ENCODE results near the gene PCYT1A. TPM values are rescaled to one million over a fixed set of nuclear protein-coding genes. Genes with fewer than 3 reads are reported as not detected.

The PCYT1A gene
- total RNA-seq, result 54.7 and 57.0 TPM in 2 replicates

DNA sequence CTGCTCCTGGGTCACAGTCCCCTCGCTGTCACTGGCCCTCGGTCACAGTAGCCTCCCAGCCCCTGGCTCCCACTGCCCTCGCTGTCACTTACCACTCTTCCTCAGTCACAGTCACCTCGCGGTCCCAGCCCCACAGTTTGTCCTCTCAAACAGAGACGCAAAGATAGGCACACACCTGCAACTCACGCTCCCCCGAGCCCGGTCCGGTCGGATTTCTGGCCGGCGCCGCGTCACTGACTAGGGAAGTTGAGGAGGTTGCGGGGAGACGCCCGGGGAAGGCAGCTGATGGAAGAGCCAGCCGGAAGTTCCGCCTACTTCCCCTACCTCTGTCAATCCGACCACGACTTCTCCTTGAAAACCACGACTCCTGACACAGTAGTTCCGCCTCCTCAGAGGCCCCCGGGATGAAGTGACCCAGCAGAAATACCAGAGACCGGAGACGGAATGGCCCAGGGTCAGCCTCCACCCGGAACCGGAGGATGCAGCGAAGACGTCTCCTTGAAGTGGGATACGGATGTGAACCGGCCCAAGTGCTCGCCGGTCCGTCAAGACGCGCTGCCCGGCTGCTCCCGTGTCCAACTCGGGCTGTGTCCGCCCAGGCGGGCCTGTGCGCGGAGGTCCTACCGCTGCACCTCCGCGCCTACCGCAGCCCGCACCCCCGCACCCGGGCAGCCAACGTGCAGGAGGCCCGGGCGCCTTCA is at the start of gene PCYT1A:
Gene PCYT1A, minus strand, starts transcription at position 287 of the 701 bp plus-strand sequence. CDS start 17,195 bp downstream, outside the sequence.
- H3K27ac Mint-ChIP-seq, result peak within 1 kb of the TSS; percentile 95
- DNase-seq (ENCODE audit: low spot score), result peak; percentile 72
- intact Hi-C loops (cut with micrococcal nuclease), result loop anchor here (1.0 kb wide), 8 partner anchors 8 to 281 kb away; partner anchors contain the start of genes DYNLT2B, FBXO45, RNF168 and UBXN7
- H3K4me3 Mint-ChIP-seq, result peak within 1 kb of the TSS; percentile 99
- H3K4me1 Mint-ChIP-seq (ENCODE audit: low read depth), result peaks cover 44% of the 10 kb centered on the region
- peaks cover 17% of the 10 kb centered on the region for H3K36me3 Mint-ChIP-seq (ENCODE audit: low read depth)
- no peaks in the 10 kb centered on the region for H3K27me3 Mint-ChIP-seq (ENCODE audit: insufficient read depth)
- no peaks in the 10 kb centered on the region for H3K9me3 Mint-ChIP-seq

DNA sequence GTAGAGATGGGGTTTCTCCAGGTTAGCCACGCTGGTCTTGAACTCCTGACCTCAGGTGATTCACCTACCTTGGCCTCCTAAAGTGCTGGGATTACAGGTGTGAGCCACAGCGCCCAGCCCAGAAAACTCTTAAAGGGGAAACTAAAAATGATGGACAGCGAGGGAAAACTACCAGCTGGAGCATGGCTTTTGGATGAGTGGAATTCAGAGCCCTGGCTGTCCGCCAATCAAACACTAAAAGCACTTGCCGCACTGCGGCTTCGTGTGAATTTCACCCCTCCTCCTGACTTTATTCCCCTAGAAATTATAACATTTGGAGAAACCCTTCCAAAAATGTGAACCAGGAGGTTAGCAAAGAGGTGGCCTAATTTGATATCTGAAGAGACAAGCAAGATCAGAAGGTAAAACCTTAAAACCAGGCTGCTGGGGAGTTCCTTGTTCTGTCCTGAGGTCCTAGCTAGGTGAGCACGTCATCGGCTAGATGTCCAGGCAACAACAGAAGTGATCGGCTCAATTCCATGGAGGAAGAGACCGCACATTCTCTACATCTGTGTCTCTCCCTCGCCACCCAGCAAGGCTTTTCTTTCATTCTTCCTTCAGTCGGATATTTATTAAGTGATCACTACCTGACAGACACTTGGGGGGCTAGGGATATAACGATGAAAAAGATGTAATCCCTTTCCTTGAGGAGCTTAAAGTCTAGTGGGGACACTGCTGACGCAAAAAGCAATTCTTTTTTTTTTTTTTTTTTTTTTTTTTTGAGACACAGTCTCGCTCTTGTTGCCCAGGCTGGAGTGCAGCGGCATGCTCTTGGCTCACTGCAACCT is 49.0 kb upstream of the PCYT1A start:
- Mint-ChIP-seq H3K4me3 (no peak overlapping the region), H3K27me3 (ENCODE audit: insufficient read depth) (peaks cover 4% of the 10 kb centered on the region), H3K27ac (no peak overlapping the region), H3K4me1 (ENCODE audit: low read depth) (no peaks in the 10 kb centered on the region), H3K9me3 (no peaks in the 10 kb centered on the region), H3K36me3 (ENCODE audit: low read depth) (no peaks in the 10 kb centered on the region)
- intact Hi-C loops (cut with micrococcal nuclease), result no loop called here
- no peak for DNase-seq (ENCODE audit: low spot score)

DNA sequence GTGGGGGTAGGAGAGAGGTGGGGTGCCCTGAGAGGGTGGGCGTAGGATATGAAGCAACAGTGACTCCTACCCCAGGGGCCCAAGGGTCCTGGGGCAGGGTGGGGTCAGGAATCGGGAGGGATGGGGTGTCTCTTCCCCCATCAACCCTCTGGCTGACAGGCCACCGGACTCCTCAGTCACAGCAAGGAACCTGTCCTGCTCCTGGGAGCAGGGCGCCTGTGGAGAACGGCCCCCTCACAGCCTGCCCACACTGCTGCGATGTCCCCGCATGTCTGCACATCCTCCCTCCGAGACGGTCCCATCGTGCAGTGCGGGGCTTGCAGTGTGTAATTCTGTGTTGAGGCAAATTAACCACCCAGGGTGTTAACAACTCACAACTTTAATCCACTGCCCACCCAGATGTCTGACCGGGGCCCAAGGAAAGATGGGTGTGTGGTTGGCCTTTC is 48.0 kb upstream of the PCYT1A start:
- no peaks in the 10 kb centered on the region for H3K9me3 Mint-ChIP-seq
- H3K27ac Mint-ChIP-seq, result no peak overlapping the region
- no peaks in the 10 kb centered on the region for H3K36me3 Mint-ChIP-seq (ENCODE audit: low read depth)
- no peak overlapping the region for H3K4me3 Mint-ChIP-seq
- no peaks in the 10 kb centered on the region for H3K4me1 Mint-ChIP-seq (ENCODE audit: low read depth)
- intact Hi-C loops (cut with micrococcal nuclease), result no loop called here
- peaks cover 4% of the 10 kb centered on the region for H3K27me3 Mint-ChIP-seq (ENCODE audit: insufficient read depth)
- no peak for DNase-seq (ENCODE audit: low spot score)

DNA sequence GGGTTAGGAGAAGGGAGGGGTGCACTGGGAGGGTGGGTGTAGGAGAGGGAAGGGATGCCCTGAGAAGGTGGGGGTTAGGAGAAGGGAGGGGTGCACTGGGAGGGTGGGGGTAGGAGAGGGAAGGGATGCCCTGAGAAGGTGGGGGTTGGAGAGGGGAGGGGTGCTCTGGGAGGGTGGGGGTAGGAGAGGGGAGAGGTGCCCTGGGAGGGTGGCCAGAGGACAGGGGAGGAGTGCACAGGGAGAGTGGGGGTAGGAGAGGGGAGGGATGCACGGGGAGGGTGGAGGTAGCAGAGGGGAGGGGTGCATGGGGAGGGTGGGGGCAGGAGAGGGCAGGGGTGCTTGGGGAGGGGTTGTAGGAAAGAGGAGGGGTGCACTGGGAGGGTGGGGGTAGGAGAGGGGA is 47.5 kb upstream of the PCYT1A start:
- Mint-ChIP-seq H3K9me3 (no peaks in the 10 kb centered on the region), H3K27me3 (ENCODE audit: insufficient read depth) (peaks cover 10% of the 10 kb centered on the region), H3K27ac (no peak overlapping the region), H3K4me3 (no peak overlapping the region), H3K4me1 (ENCODE audit: low read depth) (no peaks in the 10 kb centered on the region), H3K36me3 (ENCODE audit: low read depth) (no peaks in the 10 kb centered on the region)
- DNase-seq (ENCODE audit: low spot score), result no peak
- intact Hi-C loops (cut with micrococcal nuclease), result no loop called here

DNA sequence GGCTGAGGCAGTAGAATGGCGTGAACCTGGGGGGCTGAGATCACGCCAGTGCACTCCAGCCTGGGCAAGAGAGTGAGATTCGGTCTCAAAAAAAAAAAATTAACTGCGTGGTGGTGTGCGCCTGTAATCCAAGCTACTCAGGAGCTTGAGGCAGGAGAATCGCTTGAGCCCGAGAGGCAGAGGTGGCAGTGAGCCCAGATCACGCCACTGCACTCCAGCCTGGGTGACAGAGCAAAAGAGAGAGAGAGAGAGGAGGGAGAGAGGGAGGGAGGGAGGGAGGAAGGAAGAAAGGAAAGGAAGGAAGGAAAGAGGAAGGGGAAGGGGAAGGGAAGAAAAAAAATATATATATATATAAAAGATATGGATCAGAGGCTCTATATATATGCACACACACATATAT is 44.6 kb upstream of the PCYT1A start:
- Mint-ChIP-seq H3K9me3 (no peaks in the 10 kb centered on the region), H3K27me3 (ENCODE audit: insufficient read depth) (peaks cover 23% of the 10 kb centered on the region), H3K4me3 (no peak overlapping the region), H3K4me1 (ENCODE audit: low read depth) (no peaks in the 10 kb centered on the region), H3K27ac (no peak overlapping the region), H3K36me3 (ENCODE audit: low read depth) (no peaks in the 10 kb centered on the region)
- DNase-seq (ENCODE audit: low spot score), result no peak
- intact Hi-C loops (cut with micrococcal nuclease), result no loop called here

DNA sequence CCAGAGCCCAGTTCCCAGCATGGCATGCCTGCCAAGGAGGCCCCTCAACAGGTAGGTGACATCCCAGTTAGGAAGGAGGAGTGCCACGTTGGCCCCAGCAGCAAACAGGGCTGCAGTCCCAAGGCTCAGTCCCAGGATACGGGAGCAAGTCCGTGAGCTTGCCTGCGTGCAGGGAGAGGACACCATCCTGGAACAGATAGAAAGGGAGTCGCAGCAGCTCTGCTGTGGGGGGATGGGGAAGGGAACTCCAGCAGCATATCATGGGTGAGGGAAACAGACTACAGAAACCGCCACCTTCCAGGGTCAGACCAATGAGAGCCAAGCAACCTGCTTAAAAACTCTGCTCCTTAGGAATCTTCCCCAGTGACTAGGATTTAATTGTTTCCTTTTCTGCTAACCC is 39.9 kb upstream of the PCYT1A start:
- Mint-ChIP-seq H3K36me3 (ENCODE audit: low read depth) (no peaks in the 10 kb centered on the region), H3K4me3 (no peak overlapping the region), H3K27ac (no peak overlapping the region), H3K27me3 (ENCODE audit: insufficient read depth) (peaks cover 28% of the 10 kb centered on the region), H3K4me1 (ENCODE audit: low read depth) (no peaks in the 10 kb centered on the region), H3K9me3 (no peaks in the 10 kb centered on the region)
- intact Hi-C loops (cut with micrococcal nuclease), result no loop called here
- DNase-seq (ENCODE audit: low spot score), result no peak

DNA sequence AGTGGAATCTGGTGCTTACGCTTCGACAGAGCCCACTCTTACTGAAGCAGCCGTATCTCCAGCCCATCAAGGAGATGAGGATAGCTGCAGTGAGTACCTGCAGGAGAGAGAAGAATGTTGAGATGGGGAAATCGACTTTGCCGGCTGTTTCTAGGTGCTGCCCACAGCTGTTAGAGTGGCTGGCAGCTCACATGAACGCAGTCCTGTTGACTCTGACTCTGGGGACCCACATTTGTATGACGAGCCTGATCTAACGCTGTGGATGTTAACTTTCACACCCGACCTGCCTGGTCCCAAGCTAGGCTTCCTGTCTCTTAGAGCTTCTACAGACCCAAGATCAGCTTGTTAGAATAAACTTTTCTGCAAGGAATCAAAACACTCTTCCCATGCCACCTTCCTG is 39.4 kb upstream of the PCYT1A start:
- no peaks in the 10 kb centered on the region for H3K4me1 Mint-ChIP-seq (ENCODE audit: low read depth)
- intact Hi-C loops (cut with micrococcal nuclease), result no loop called here
- no peak overlapping the region for H3K4me3 Mint-ChIP-seq
- peaks cover 26% of the 10 kb centered on the region for H3K27me3 Mint-ChIP-seq (ENCODE audit: insufficient read depth)
- no peak for DNase-seq (ENCODE audit: low spot score)
- H3K27ac Mint-ChIP-seq, result no peak overlapping the region
- no peaks in the 10 kb centered on the region for H3K36me3 Mint-ChIP-seq (ENCODE audit: low read depth)
- H3K9me3 Mint-ChIP-seq, result no peaks in the 10 kb centered on the region

DNA sequence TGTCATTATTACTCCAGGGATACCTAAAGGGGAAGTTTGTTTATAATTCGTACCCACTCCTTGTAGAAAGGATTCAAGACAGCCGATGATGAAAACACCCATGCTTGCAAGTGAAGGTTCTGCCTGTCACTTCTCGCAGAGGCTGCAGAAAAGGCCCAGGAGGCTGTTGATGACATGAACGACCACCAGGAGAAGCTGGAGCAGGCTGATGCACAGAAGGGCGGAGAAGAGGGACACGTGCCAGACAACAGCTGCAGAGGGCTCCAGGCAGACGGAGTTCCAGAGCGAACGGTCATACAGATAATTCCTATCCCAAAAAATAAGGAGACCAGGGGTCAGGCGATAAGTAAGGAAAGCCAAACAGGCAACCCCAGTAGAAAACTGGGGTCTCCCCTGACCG is 36.2 kb upstream of the PCYT1A start:
- H3K36me3 Mint-ChIP-seq (ENCODE audit: low read depth), result no peaks in the 10 kb centered on the region
- DNase-seq (ENCODE audit: low spot score), result no peak
- peaks cover 14% of the 10 kb centered on the region for H3K27me3 Mint-ChIP-seq (ENCODE audit: insufficient read depth)
- no peak overlapping the region for H3K27ac Mint-ChIP-seq
- H3K4me3 Mint-ChIP-seq, result no peak overlapping the region
- no peaks in the 10 kb centered on the region for H3K4me1 Mint-ChIP-seq (ENCODE audit: low read depth)
- H3K9me3 Mint-ChIP-seq, result no peaks in the 10 kb centered on the region
- intact Hi-C loops (cut with micrococcal nuclease), result no loop called here

DNA sequence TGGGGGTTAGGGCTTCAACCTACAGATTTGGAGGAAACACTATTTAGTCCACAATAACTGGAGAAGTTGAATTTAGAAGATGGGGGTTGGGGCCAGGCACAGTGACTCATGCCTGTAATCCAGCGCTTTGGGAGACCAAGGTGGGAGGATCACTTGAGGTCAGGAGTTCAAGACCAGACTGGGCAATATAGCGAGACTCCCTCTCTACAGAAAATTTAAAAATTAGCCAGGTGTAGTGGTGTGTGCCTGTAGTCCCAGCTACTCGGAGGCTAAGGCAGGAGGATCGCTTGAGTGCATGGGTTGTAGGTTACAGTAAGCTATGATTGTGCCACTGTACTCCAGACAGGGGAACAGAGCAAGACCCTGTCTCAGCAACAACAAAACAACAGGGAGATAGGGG is 35.5 kb upstream of the PCYT1A start:
- intact Hi-C loops (cut with micrococcal nuclease), result no loop called here
- Mint-ChIP-seq H3K9me3 (no peaks in the 10 kb centered on the region), H3K4me1 (ENCODE audit: low read depth) (no peaks in the 10 kb centered on the region), H3K27me3 (ENCODE audit: insufficient read depth) (peaks cover 14% of the 10 kb centered on the region), H3K36me3 (ENCODE audit: low read depth) (no peaks in the 10 kb centered on the region), H3K27ac (no peak overlapping the region), H3K4me3 (no peak overlapping the region)
- DNase-seq (ENCODE audit: low spot score), result no peak

DNA sequence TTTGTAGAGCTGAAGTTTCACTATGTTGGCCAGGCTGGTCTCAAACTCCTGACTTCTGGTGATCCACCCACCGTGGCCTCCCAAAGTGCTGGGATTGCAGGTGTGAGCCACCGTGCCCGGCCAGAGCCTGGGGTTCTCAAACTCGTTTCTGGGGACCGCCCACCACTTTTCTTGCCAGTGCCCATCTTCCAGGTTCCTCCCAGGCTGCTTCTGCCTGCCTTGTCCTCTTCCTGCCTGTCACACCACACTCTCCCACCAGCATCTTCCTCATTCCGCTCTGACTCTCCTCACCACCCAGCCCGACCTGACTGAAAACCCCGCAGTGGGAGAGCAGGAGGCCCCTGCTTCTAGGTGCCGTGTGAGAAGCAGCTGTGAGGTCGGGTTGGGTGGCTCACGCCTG is 33.6 kb upstream of the PCYT1A start:
- H3K4me3 Mint-ChIP-seq, result peak overlapping the region; percentile 53
- H3K27ac Mint-ChIP-seq, result no peak overlapping the region
- peaks cover 3% of the 10 kb centered on the region for H3K27me3 Mint-ChIP-seq (ENCODE audit: insufficient read depth)
- H3K4me1 Mint-ChIP-seq (ENCODE audit: low read depth), result peaks cover 7% of the 10 kb centered on the region
- no peak for DNase-seq (ENCODE audit: low spot score)
- intact Hi-C loops (cut with micrococcal nuclease), result no loop called here
- H3K9me3 Mint-ChIP-seq, result no peaks in the 10 kb centered on the region
- H3K36me3 Mint-ChIP-seq (ENCODE audit: low read depth), result peaks cover 4% of the 10 kb centered on the region

DNA sequence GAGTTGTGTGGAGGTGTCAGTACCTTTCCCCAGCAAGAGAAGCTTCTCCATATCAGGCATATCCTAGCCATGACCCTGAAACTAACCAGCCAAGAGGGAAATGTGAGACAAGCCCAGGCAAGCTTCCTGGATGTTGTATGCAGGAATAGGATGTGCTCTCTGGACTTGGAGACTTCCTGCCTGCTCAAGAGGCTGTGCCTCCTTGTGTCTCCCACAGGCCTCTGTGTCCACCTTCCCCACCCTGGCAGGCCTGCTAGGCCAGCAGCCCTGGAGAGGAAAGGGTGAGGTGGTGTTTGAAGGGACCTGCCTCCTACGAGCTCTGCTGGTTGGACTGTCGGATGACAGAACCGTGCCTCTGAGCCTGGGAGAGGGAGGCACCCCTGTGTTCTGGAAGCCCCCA is 32.6 kb upstream of the PCYT1A start:
- Mint-ChIP-seq H3K4me3 (no peak overlapping the region), H3K9me3 (no peaks in the 10 kb centered on the region), H3K27ac (no peak overlapping the region), H3K4me1 (ENCODE audit: low read depth) (peaks cover 7% of the 10 kb centered on the region), H3K27me3 (ENCODE audit: insufficient read depth) (peaks cover 3% of the 10 kb centered on the region), H3K36me3 (ENCODE audit: low read depth) (peaks cover 4% of the 10 kb centered on the region)
- DNase-seq (ENCODE audit: low spot score), result no peak
- intact Hi-C loops (cut with micrococcal nuclease), result no loop called here

DNA sequence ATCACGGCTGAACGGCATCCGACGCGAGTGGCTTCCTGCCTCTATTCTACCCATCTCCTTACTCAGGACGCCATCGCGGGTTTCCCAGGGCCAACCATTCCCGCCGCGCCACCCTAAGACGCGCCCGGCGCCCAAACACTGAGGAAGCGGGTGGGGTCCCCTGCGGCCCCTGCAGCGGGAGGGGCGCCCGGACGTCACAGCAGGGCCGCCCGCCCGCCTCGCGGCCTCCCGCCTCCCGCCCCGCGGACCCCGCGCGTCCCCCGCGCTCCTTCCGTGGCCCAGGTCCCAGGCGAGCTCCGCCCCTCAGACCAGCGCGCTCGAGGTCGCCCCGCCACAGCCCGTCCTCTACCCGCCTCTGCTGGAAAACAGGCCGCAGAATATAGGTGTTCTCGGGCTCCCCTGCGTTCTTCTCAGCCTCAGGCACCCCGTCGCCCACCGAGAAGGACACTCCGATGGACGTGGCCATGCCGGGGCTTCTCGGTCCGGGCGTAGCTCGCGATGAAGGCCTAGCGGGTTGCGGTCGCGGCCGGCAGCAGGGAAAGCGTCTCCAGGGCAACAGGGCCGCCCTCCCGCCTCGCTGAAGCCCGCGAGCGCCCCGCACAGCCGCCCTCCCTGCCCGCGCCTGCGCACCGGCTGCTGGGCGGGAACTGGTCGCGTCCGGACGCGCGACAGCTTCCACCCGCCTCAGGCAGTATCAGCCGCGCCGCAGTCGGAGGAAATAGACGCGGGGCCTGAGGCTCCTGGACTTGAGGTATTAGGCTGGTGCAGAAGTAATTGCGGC is 30.4 kb upstream of the PCYT1A start, which contains the start of gene DYNLT2B:
Gene DYNLT2B, minus strand, starts transcription at position 554 of the 781 bp plus-strand sequence. Its CDS starts 88 bp downstream, at position 466.
- Mint-ChIP-seq H3K9me3 (no peaks in the 10 kb centered on the region), H3K4me1 (ENCODE audit: low read depth) (peaks cover 7% of the 10 kb centered on the region), H3K27ac (peak within 1 kb of the TSS; percentile 98), H3K4me3 (peak within 1 kb of the TSS; percentile 95), H3K36me3 (ENCODE audit: low read depth) (peaks cover 7% of the 10 kb centered on the region), H3K27me3 (ENCODE audit: insufficient read depth) (no peaks in the 10 kb centered on the region)
- peak; percentile 87 for DNase-seq (ENCODE audit: low spot score)
- intact Hi-C loops (cut with micrococcal nuclease), result loop anchor here (1.0 to 5.0 kb wide), 9 partner anchors 31 to 421 kb away; partner anchors contain the start of genes FBXO45, PAK2, PCYT1A and UBXN7
